IPS-20b (cell line): Measurements from ENCODE around the gene DEFB131B.
"Not testable (repeated sequence)": the region's sequence is repeated elsewhere in the genome, so short reads cannot be mapped to it uniquely, and the experiment has no call there.

ENCODE experiments used
- H3K27ac ChIP-seq: one replicate; pipeline ENCODE4 v1.5.1; 2013; ENCODE audit warnings: low read length
- H3K27me3 ChIP-seq: 2 replicates; pipeline ENCODE4 v1.6.1; 2013; ENCODE audit warnings: mild to moderate bottlenecking, low read length, inconsistent platforms; ENCODE audit not compliant: insufficient read depth
- H3K36me3 ChIP-seq: 2 replicates; pipeline ENCODE4 v1.6.1; 2013; ENCODE audit warnings: low read depth, mild to moderate bottlenecking, inconsistent platforms, low read length, moderate library complexity; ENCODE audit not compliant: insufficient read depth
- H3K4me1 ChIP-seq: 2 replicates; pipeline ENCODE4 v1.6.1; 2013; ENCODE audit warnings: mild to moderate bottlenecking, control low read depth, inconsistent platforms, low read length, moderate library complexity; ENCODE audit not compliant: insufficient read depth
- H3K4me3 ChIP-seq: 2 replicates; pipeline ENCODE4 v1.5.1; 2013; ENCODE audit warnings: mild to moderate bottlenecking, low read length, inconsistent platforms
- H3K9ac ChIP-seq: 2 replicates; pipeline ENCODE4 v1.6.1; 2013; ENCODE audit warnings: low read depth, mild to moderate bottlenecking, inconsistent platforms, low read length, moderate library complexity
- H3K9me3 ChIP-seq: 2 replicates; pipeline ENCODE4 v1.6.1; 2013; ENCODE audit warnings: mild to moderate bottlenecking, low read depth, low read length, inconsistent platforms; ENCODE audit not compliant: insufficient read depth

DEFB131B gene

DNA sequence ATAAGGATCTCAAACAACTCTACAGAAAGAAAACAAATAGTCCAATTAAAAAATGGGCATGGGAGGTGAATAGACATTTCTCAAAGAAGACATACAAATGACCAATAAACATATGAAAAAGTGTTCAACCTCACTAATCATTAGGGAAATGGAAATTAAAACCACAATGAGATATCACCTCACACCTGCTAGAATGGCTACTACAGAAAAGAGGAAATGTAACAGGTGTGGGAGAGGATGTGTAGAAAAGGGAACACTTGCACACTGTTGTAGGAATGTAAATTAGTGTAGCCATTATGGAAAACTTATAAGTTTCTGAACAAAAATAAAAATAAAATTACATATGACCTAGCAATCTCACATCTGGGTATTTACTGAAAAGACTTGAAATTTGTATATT is 7.6 kb upstream of the DEFB131B start:
- H3K4me1 ChIP-seq, H3K9ac ChIP-seq, H3K4me3 ChIP-seq, H3K27ac ChIP-seq, H3K36me3 ChIP-seq, H3K9me3 ChIP-seq, H3K27me3 ChIP-seq: not testable (repeated sequence)

DNA sequence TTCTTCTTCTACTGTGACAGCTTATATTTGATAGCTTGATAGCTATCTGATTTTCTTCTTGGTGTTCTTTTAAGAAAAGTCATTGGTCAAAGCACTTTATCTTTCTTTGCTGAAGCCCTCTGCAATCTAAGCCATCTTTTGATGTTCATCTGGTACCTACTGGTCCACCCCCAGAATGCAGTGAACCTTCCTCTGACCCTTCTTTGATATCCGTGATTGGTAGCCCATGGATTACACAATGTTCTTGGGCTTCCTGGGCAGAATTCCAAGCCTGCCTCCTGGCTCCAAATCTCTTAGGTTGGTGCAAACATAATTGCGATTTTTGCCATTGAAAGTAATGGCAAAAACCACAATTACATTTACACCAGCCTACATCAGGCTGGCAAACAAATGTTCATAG is 2.0 kb upstream of the DEFB131B start:
- H3K27me3 ChIP-seq, H3K9me3 ChIP-seq, H3K4me1 ChIP-seq, H3K36me3 ChIP-seq, H3K27ac ChIP-seq, H3K4me3 ChIP-seq, H3K9ac ChIP-seq: not testable (repeated sequence)

DNA sequence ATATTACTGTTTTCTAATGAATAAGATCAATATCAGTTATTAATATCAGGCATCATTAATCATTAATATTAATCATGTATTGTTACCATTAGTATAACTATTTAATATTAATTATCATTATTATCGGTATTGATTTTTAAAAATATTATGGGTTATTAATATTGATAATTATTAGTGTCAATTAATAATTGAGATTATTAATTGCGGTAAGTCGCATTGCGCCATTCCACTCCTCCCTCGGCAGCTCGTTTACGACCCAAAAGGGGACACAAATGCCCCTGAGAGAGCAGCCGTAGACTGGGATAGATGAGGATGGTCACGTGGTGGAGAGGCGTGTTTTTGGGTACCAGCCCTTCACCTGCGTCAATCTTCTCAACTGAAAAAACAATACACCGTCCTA is 7.6 kb downstream of the DEFB131B start:
- H3K27ac ChIP-seq, H3K27me3 ChIP-seq, H3K36me3 ChIP-seq, H3K4me3 ChIP-seq, H3K9me3 ChIP-seq, H3K4me1 ChIP-seq, H3K9ac ChIP-seq: not testable (repeated sequence)

- H3K4me3 ChIP-seq, H3K9ac ChIP-seq, H3K36me3 ChIP-seq, H3K4me1 ChIP-seq, H3K9me3 ChIP-seq, H3K27ac ChIP-seq, H3K27me3 ChIP-seq: not testable (repeated sequence)
Measured at GRCh38 chr11:71888335-71889010, 10.2 kb downstream of the DEFB131B start.

DNA sequence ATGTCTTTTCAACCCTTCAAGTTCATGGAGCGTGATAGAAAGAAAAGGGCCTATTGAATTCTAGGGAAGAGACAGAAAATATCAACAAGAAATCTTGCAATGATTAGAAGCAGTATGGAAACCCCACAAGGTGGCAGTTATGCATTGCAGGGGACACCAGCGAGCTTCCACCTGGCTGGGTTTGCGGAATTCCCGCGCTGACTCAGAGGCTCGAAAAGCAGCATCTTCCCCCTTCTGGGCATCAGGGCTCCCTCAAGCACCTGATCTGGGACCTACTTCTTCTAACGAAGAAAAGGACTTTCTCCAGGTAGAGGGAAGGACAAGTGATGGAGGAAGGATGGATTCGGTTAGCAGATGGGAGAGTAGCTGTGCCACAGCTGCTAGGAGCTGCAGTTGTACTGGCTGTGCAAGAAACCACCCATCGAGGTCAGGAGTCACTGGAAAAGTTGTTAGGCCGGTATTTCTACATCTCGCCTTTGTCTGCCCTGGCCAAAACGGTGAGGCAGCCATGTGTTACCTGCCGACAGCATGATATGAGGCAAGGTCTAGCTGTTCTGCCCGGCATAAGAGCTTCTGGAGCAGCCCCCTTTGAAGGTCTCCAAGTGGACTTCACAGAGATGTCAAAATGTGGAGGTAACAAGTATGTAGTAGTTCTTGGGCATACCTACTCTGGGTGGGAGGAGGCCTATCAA is 11.1 kb downstream of the DEFB131B start:
- not testable (repeated sequence) for H3K36me3 ChIP-seq, H3K27me3 ChIP-seq, H3K4me3 ChIP-seq, H3K27ac ChIP-seq, H3K9ac ChIP-seq, H3K4me1 ChIP-seq, H3K9me3 ChIP-seq

- no peaks in the 10 kb centered on the region for H3K36me3 ChIP-seq
- H3K4me1 ChIP-seq: no peaks in the 10 kb centered on the region
- H3K4me3 ChIP-seq: no peak overlapping the region
- no peaks in the 10 kb centered on the region for H3K27me3 ChIP-seq
- H3K9me3 ChIP-seq: no peaks in the 10 kb centered on the region; the same call in 1 of the 2 replicates
- H3K27ac ChIP-seq: no peak overlapping the region
- no peak overlapping the region for H3K9ac ChIP-seq
Measured at GRCh38 chr11:71895961-71896360, 17.7 kb downstream of the DEFB131B start.

- H3K27me3 ChIP-seq, H3K36me3 ChIP-seq, H3K9me3 ChIP-seq, H3K9ac ChIP-seq, H3K4me3 ChIP-seq, H3K27ac ChIP-seq, H3K4me1 ChIP-seq: not testable (repeated sequence)
Measured at GRCh38 chr11:71901137-71901536, 22.9 kb downstream of the DEFB131B start.

DNA sequence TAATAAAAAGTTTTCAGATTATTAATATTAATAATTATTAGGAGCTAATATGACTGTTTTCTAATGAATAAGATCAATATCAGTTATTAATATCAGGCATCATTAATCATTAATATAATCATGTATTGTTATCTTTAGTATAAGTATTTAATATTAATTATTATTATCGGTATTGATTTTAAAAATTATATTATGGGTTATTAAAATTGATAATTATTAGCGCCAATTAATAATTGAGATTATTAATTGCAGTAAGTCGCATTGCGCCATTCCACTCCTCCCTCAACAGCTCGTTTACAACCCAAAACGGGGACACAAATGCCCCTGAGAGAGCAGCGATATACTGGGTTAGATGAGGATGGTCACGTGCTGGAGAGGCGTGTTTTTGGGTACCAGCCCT is 30.0 kb downstream of the DEFB131B start:
- no peaks in the 10 kb centered on the region for H3K27me3 ChIP-seq
- 0 out of 2 replicates have a peak, but pooled peaks cover 3% of the 10 kb centered on the region for H3K36me3 ChIP-seq
- no peaks in the 10 kb centered on the region for H3K4me1 ChIP-seq
- no peak overlapping the region for H3K4me3 ChIP-seq
- H3K9ac ChIP-seq: no peak overlapping the region
- no peaks in the 10 kb centered on the region for H3K9me3 ChIP-seq
- no peak overlapping the region for H3K27ac ChIP-seq

DNA sequence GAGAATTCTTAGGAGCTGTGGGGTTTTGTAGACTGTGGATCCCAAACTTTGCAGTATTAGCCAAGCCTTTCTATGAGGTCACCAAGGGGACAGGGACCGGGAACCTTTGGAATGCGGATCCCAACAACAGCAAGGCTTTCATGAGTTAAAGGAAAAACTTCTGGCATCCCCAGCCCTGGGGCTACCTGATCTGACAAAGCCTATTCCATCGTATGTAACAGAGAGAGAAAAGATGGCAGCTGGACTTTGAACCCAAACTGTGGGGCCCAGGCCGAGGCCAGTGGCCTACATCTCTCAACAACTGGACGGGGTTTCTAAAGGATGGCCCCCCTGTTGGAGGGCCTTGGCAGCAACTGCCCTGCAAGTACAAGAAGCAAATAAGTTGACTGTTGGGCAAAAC is 32.5 kb downstream of the DEFB131B start:
- not testable (repeated sequence) for H3K27ac ChIP-seq, H3K9ac ChIP-seq, H3K4me1 ChIP-seq, H3K4me3 ChIP-seq, H3K27me3 ChIP-seq, H3K9me3 ChIP-seq
- peaks cover 23% of the 10 kb centered on the region for H3K36me3 ChIP-seq

DNA sequence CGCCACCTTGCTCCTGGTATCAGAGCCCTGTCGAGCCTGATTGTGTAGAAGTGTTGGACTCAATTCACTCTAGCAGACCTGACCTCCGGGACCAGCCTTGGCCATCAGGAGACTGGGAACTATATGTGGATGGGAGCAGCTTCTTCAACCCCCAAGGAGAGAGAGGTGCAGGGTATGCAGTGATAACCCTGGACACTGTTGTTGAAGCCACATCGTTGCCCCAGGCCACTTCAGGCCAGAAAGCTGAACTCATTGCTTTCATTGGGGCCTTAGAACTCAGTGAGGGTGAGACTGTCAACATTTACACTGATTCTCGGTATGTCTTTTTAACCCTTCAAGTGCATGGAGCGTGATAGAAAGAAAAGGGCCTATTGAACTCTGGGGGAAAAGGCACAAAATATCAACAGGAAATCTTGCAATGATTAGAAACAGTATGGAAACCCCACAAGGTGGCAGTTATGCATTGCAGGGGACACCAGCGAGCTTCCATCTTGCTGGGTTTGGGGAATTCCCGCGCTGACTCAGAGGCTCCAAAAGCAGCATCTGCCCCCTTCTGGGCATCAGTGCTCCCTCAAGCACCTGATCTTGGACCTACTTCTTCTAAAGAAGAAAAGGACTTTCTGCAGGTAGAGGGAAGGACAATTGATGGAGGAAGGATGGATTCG is 33.2 kb downstream of the DEFB131B start:
- not testable (repeated sequence) for H3K4me3 ChIP-seq, H3K27ac ChIP-seq, H3K27me3 ChIP-seq, H3K4me1 ChIP-seq, H3K9ac ChIP-seq, H3K9me3 ChIP-seq
- H3K36me3 ChIP-seq: peaks cover 30% of the 10 kb centered on the region

GRCh38 chr11:71911986-71912340 is 33.7 kb downstream of the DEFB131B start:
- not testable (repeated sequence) for H3K9me3 ChIP-seq, H3K27ac ChIP-seq, H3K4me3 ChIP-seq, H3K27me3 ChIP-seq, H3K4me1 ChIP-seq, H3K9ac ChIP-seq
- H3K36me3 ChIP-seq: peaks cover 32% of the 10 kb centered on the region

DNA sequence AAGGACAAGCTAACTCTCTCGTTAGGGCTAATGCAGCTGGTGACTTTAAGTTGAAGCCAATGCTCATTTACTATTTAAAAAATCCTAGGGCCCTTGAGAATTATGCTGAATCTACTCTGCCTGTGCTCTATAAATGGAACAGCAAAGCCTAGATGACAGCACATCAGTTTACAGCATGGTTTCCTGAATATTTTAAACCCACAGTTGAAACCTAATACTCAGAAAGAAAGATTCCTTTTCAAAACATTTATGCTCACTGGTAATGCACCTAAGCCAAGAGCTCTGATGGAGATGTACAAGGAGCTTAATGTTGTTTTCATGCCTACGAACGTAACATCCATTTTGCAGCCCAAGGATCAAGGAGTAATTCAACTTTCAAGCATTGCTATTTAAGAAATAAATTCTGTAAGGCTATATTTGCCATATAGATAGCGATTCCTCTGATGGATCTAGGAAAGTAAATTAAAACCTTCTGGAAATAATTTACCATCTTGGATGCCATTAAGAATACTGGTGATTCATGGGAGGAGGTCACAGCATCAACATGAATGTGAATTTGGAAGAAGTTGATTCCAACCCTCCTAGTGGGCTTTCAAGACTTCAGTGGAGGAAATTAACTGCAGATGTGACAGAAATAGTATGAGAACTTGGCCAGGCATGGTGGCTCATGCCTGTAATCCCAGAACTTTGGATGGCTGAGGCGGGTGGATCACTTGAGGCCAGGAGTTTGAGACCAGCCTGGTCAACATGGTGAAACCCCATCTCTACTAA is 35.7 kb downstream of the DEFB131B start:
- no peaks in the 10 kb centered on the region for H3K9me3 ChIP-seq
- H3K27me3 ChIP-seq: no peaks in the 10 kb centered on the region
- no peak overlapping the region for H3K9ac ChIP-seq
- H3K4me3 ChIP-seq: no peak overlapping the region
- no peak overlapping the region for H3K27ac ChIP-seq
- no peaks in the 10 kb centered on the region for H3K4me1 ChIP-seq
- peaks cover 32% of the 10 kb centered on the region for H3K36me3 ChIP-seq
